HUES64 (cell line): ENCODE data around the gene MAF. TPM values are rescaled to one million over a fixed set of nuclear protein-coding genes. Genes with fewer than 3 reads are reported as not detected.

ENCODE experiments used
- H3K27ac ChIP-seq: 2 replicates; pipeline ENCODE4 v1.7.0; 2013; ENCODE audit warnings: low read depth, low read length, inconsistent platforms
- H3K27me3 ChIP-seq: 2 replicates; pipeline ENCODE4 v1.6.1; 2013; ENCODE audit warnings: mild to moderate bottlenecking, low read length; ENCODE audit not compliant: insufficient read depth
- H3K36me3 ChIP-seq: 2 replicates; pipeline ENCODE4 v1.6.1; 2013; ENCODE audit warnings: mild to moderate bottlenecking, low read length; ENCODE audit not compliant: insufficient read depth
- H3K4me1 ChIP-seq: 2 replicates; pipeline ENCODE4 v1.6.1; 2013; ENCODE audit warnings: mild to moderate bottlenecking, low read length, moderate library complexity; ENCODE audit not compliant: insufficient read depth
- H3K4me3 ChIP-seq: 2 replicates; pipeline ENCODE4 v1.5.1; 2013; ENCODE audit warnings: mild to moderate bottlenecking, low read length, moderate library complexity
- H3K9ac ChIP-seq: 2 replicates; pipeline ENCODE4 v1.6.1; 2013; ENCODE audit warnings: mild to moderate bottlenecking, low read depth, low read length
- H3K9me3 ChIP-seq: 2 replicates; pipeline ENCODE4 v1.6.1; 2013; ENCODE audit warnings: low read depth, low read length; ENCODE audit not compliant: insufficient read depth
- WGBS: fragments of 150-250, 120-280 bp; methylation state at CpG from one replicate; pipeline ENCODE4 v1.1.7; 2013; ENCODE audit warnings: missing lambda C conversion rate; 5-methylcytosine and 5-hydroxymethylcytosine counted together
- polyA plus RNA-seq, 2 experiments: library from polyadenylated mRNA; stranded (reverse); fragments of 50-300 nt; gene quantifications; one replicate each; pipeline ENCODE4 v1.2.3, GENCODE V29; 2013

MAF gene
- 3.2 TPM for polyA plus RNA-seq (2013, experiment 1 of 2)
- 4.1 TPM for polyA plus RNA-seq (2013, experiment 2 of 2)

GRCh38 chr16:79600638-79601091 lies at the start of gene MAF:
MAF (minus strand) TSS chr16:79600737; CDS start chr16:79599902, 835 bp downstream.
- H3K4me1 ChIP-seq, result peaks cover 32% of the 10 kb centered on the region
- H3K9me3 ChIP-seq, result no peaks in the 10 kb centered on the region
- H3K36me3 ChIP-seq, result no peaks in the 10 kb centered on the region
- H3K27me3 ChIP-seq, result peaks cover 18% of the 10 kb centered on the region
- peak within 1 kb of the TSS; percentile 71 for H3K4me3 ChIP-seq
- H3K27ac ChIP-seq, result no peak within 1 kb of the TSS; the same call in 1 of the 2 replicates
- peak within 1 kb of the TSS; percentile 53 for H3K9ac ChIP-seq
- WGBS, result under 1% methylated on average over 25 of the region's 25 CpGs

- H3K9ac ChIP-seq, result no peak overlapping the region
- H3K36me3 ChIP-seq, result no peaks in the 10 kb centered on the region
- H3K4me3 ChIP-seq, result no peak overlapping the region
- 95% methylated on average over 4 of the region's 4 CpGs for WGBS
- no peaks in the 10 kb centered on the region for H3K4me1 ChIP-seq
- no peak overlapping the region for H3K27ac ChIP-seq
- H3K9me3 ChIP-seq, result no peaks in the 10 kb centered on the region
- no peaks in the 10 kb centered on the region for H3K27me3 ChIP-seq
These were observed 48.3 kb upstream of the MAF start for GRCh38 chr16:79648826-79649225.

- Histone ChIP-seq H3K4me3 (no peak overlapping the region), H3K4me1 (no peaks in the 10 kb centered on the region), H3K9ac (no peak overlapping the region), H3K36me3 (no peaks in the 10 kb centered on the region), H3K27ac (no peak overlapping the region), H3K9me3 (no peaks in the 10 kb centered on the region), H3K27me3 (no peaks in the 10 kb centered on the region)
- WGBS, result 97% methylated on average over 3 of the region's 3 CpGs
These were observed 47.0 kb upstream of the MAF start for GRCh38 chr16:79647586-79647985.

GRCh38 chr16:79645701-79646100 lies 45.2 kb upstream of the MAF start:
- no peak overlapping the region for H3K9ac ChIP-seq
- 97% methylated on average over 3 of the region's 4 CpGs for WGBS
- no peak overlapping the region for H3K27ac ChIP-seq
- no peaks in the 10 kb centered on the region for H3K27me3 ChIP-seq
- no peaks in the 10 kb centered on the region for H3K9me3 ChIP-seq
- H3K4me3 ChIP-seq, result no peak overlapping the region
- no peaks in the 10 kb centered on the region for H3K36me3 ChIP-seq
- no peaks in the 10 kb centered on the region for H3K4me1 ChIP-seq

- Histone ChIP-seq H3K27ac (no peak overlapping the region), H3K27me3 (no peaks in the 10 kb centered on the region), H3K9ac (no peak overlapping the region), H3K36me3 (no peaks in the 10 kb centered on the region), H3K9me3 (no peaks in the 10 kb centered on the region), H3K4me3 (no peak overlapping the region), H3K4me1 (no peaks in the 10 kb centered on the region)
- WGBS, result 90% methylated on average over 6 of the region's 6 CpGs
These were observed 44.6 kb upstream of the MAF start for GRCh38 chr16:79644971-79645667.

- no peaks in the 10 kb centered on the region for H3K36me3 ChIP-seq
- no peaks in the 10 kb centered on the region for H3K27me3 ChIP-seq
- WGBS, result 65% methylated on average over 2 of the region's 4 CpGs
- no peak overlapping the region for H3K27ac ChIP-seq
- no peak overlapping the region for H3K4me3 ChIP-seq
- no peaks in the 10 kb centered on the region for H3K4me1 ChIP-seq
- no peaks in the 10 kb centered on the region for H3K9me3 ChIP-seq
- no peak overlapping the region for H3K9ac ChIP-seq
These were observed 42.1 kb upstream of the MAF start for GRCh38 chr16:79642652-79643051.

GRCh38 chr16:79640513-79641360 lies 40.2 kb upstream of the MAF start:
- Histone ChIP-seq H3K9ac (no peak overlapping the region), H3K27ac (no peak overlapping the region), H3K36me3 (no peaks in the 10 kb centered on the region), H3K9me3 (no peaks in the 10 kb centered on the region), H3K4me1 (no peaks in the 10 kb centered on the region), H3K4me3 (no peak overlapping the region), H3K27me3 (no peaks in the 10 kb centered on the region)
- 87% methylated on average over 16 of the region's 16 CpGs for WGBS

GRCh38 chr16:79639576-79640311 lies 39.2 kb upstream of the MAF start:
- Histone ChIP-seq H3K9ac (no peak overlapping the region), H3K4me1 (no peaks in the 10 kb centered on the region), H3K9me3 (no peaks in the 10 kb centered on the region), H3K27me3 (no peaks in the 10 kb centered on the region), H3K36me3 (no peaks in the 10 kb centered on the region), H3K4me3 (no peak overlapping the region), H3K27ac (no peak overlapping the region)
- WGBS, result 92% methylated on average over 13 of the region's 13 CpGs

GRCh38 chr16:79638386-79638785 lies 37.8 kb upstream of the MAF start:
- Histone ChIP-seq H3K9me3 (no peaks in the 10 kb centered on the region), H3K36me3 (no peaks in the 10 kb centered on the region), H3K27ac (no peak overlapping the region), H3K27me3 (no peaks in the 10 kb centered on the region), H3K4me1 (no peaks in the 10 kb centered on the region), H3K4me3 (no peak overlapping the region), H3K9ac (no peak overlapping the region)
- WGBS, result 91% methylated on average over 5 of the region's 5 CpGs

GRCh38 chr16:79635488-79635887 lies 35.0 kb upstream of the MAF start:
- no peaks in the 10 kb centered on the region for H3K4me1 ChIP-seq
- no peak overlapping the region for H3K27ac ChIP-seq
- H3K27me3 ChIP-seq, result no peaks in the 10 kb centered on the region
- H3K36me3 ChIP-seq, result no peaks in the 10 kb centered on the region
- no peak overlapping the region for H3K4me3 ChIP-seq
- H3K9ac ChIP-seq, result no peak overlapping the region
- WGBS, result 96% methylated on average over 2 of the region's 2 CpGs
- H3K9me3 ChIP-seq, result no peaks in the 10 kb centered on the region

GRCh38 chr16:79634298-79634697 lies 33.8 kb upstream of the MAF start:
- WGBS, result 92% methylated on average over 7 of the region's 7 CpGs
- Histone ChIP-seq H3K36me3 (no peaks in the 10 kb centered on the region), H3K27me3 (no peaks in the 10 kb centered on the region), H3K4me1 (no peaks in the 10 kb centered on the region), H3K9me3 (0 out of 2 replicates have a peak, but pooled peaks cover 2% of the 10 kb centered on the region), H3K4me3 (no peak overlapping the region), H3K27ac (no peak overlapping the region), H3K9ac (no peak overlapping the region)
